B cell (primary cell): ENCODE data around the gene JAK1. TPM values are rescaled to one million over a fixed set of nuclear protein-coding genes. Genes with fewer than 3 reads are reported as not detected.
A peak's percentile ranks its signal among the peaks of the same experiment; 100 is the strongest.

Experiments used
- ATAC-seq: fragments of 200-7000 bp; cut with Tn5 transposase; one replicate; pipeline ENCODE4 v1.10.0; 2021; ENCODE audit warnings: low read depth, mild to moderate bottlenecking, moderate number of reproducible peaks, moderate library complexity
- CTCF ChIA-PET: fragments of 350-600 bp; sonication (Branson Sonifier 250); formaldehyde crosslinking; loops from one replicate; lab custom pipeline; 2021; ENCODE audit warnings: antibody characterized with exemption, inconsistent platforms; lab: Charles Lee
- POLR2A ChIA-PET: fragments of 350-600 bp; sonication (Branson Sonifier 250); formaldehyde crosslinking; loops from one replicate; lab custom pipeline; 2021; ENCODE audit warnings: antibody characterized with exemption; lab: Charles Lee
- DNase-seq: peaks from one replicate; pipeline ENCODE4 v3.0.0; 2013
- H2AFZ ChIP-seq: 2 replicates; pipeline ENCODE4 v1.6.1; 2012; ENCODE audit warnings: mild to moderate bottlenecking, low read depth, low read length; ENCODE audit not compliant: insufficient read depth, poor library complexity, severe bottlenecking
- H3K27ac ChIP-seq, 2 donors: 1 replicate in 1 of 2; 2 replicates in 1 of 2; pipeline ENCODE4 v1.5.1; 2012 to 2013; ENCODE audit warnings: low read length in 2 of 2, mild to moderate bottlenecking in 2 of 2, moderate library complexity in 1 of 2
- H3K27me3 ChIP-seq, 4 experiments: fragments of 200-600 bp in 1 of 4; sonication (generic) in 1 of 4; replicated peaks in 1 of 4; 1 replicate in 2 of 4; 2 replicates in 2 of 4; pipeline versions ENCODE4 v1.6.1 to v1.7.0; 2013 to 2016; ENCODE audit warnings: low read length in 3 of 4, mild to moderate bottlenecking in 2 of 4, mixed read lengths in 1 of 4, moderate library complexity in 1 of 4; ENCODE audit not compliant: insufficient read depth in 4 of 4, control insufficient read depth in 3 of 4; ENCODE audit errors: control extremely low read depth in 1 of 4
- H3K36me3 ChIP-seq, 2 experiments: replicated peaks in 1 of 2; 1 replicate in 1 of 2; 2 replicates in 1 of 2; pipeline versions ENCODE4 v1.6.1 to v1.7.1; 2013; ENCODE audit warnings: low read length in 1 of 2; ENCODE audit not compliant: insufficient read depth in 2 of 2, control insufficient read depth in 1 of 2; ENCODE audit errors: control extremely low read depth in 1 of 2, extremely low read depth in 1 of 2
- H3K4me1 ChIP-seq, 2 donors: fragments of 200-600 bp in 1 of 2; sonication (generic) in 1 of 2; 1 replicate in 1 of 2; 2 replicates in 1 of 2; pipeline versions ENCODE4 v1.5.1 to v1.6.1; 2013 to 2017; ENCODE audit warnings: low read length in 2 of 2; ENCODE audit not compliant: control insufficient read depth in 2 of 2, insufficient read depth in 2 of 2
- H3K4me2 ChIP-seq: replicated peaks from 2 replicates; pipeline ENCODE3; 2012; ENCODE audit warnings: mild to moderate bottlenecking, low read depth, low read length; ENCODE audit not compliant: poor library complexity, severe bottlenecking
- H3K4me3 ChIP-seq, 5 experiments: fragments of 200-600 bp in 1 of 5; sonication (generic) in 1 of 5; 1 replicate in 3 of 5; 2 replicates in 2 of 5; pipeline versions ENCODE4 v1.5.1 to v1.7.0; 2011 to 2016; ENCODE audit warnings: low read length in 4 of 5, mild to moderate bottlenecking in 4 of 5, low read depth in 2 of 5, control low read depth in 1 of 5, moderate library complexity in 1 of 5; ENCODE audit not compliant: insufficient read depth in 1 of 5; ENCODE audit errors: control extremely low read depth in 1 of 5, extremely low read depth in 1 of 5
- H3K79me2 ChIP-seq: fragments of 200-600 bp; sonication (generic); one replicate; pipeline ENCODE4 v1.6.0; 2016; ENCODE audit warnings: low read length; ENCODE audit not compliant: control insufficient read depth, insufficient read depth
- H3K9ac ChIP-seq: fragments of 200-600 bp; sonication (generic); 2 replicates; pipeline ENCODE4 v1.6.1; 2017; ENCODE audit warnings: mild to moderate bottlenecking, low read length, moderate library complexity
- H3K9me3 ChIP-seq, 3 donors: one replicate each; pipeline versions ENCODE4 v1.6.1 to v1.7.1; 2013; ENCODE audit warnings: low read length in 2 of 3; ENCODE audit not compliant: control insufficient read depth in 2 of 3, insufficient read depth in 1 of 3; ENCODE audit errors: control extremely low read depth in 1 of 3
- H4K20me1 ChIP-seq: 2 replicates; pipeline ENCODE4 v1.6.0; 2012; ENCODE audit warnings: mild to moderate bottlenecking, low read length; ENCODE audit not compliant: insufficient read depth, control insufficient read depth, poor library complexity, severe bottlenecking
- H3K27ac Mint-ChIP-seq: one replicate; pipeline ENCODE4 v1.8.0; 2021; ENCODE audit warnings: mixed read lengths
- H3K27me3 Mint-ChIP-seq: one replicate; pipeline ENCODE4 v1.8.0; 2021; ENCODE audit warnings: mixed read lengths
- H3K4me1 Mint-ChIP-seq: one replicate; pipeline ENCODE4 v1.8.0; 2021; ENCODE audit warnings: mixed read lengths
- H3K4me3 Mint-ChIP-seq: one replicate; pipeline ENCODE4 v1.8.0; 2021; ENCODE audit warnings: mixed read lengths
- H3K9me3 Mint-ChIP-seq: one replicate; pipeline ENCODE4 v1.8.0; 2022; ENCODE audit warnings: mixed read lengths; ENCODE audit not compliant: insufficient read depth
- EZH2 ChIP-seq: IDR thresholded peaks from 2 replicates; pipeline ENCODE4 v1.6.1; 2012; ENCODE audit warnings: borderline replicate concordance, low read depth, mild to moderate bottlenecking, moderate library complexity, low read length; ENCODE audit not compliant: insufficient read depth, poor library complexity, severe bottlenecking
- WGBS: methylation state at CpG from one replicate; pipeline ENCODE4 v1.1.5; 2013; ENCODE audit warnings: missing lambda C conversion rate; ENCODE audit not compliant: insufficient coverage; 5-methylcytosine and 5-hydroxymethylcytosine counted together
- intact Hi-C: fragments of 100-400 bp; cut with micrococcal nuclease; formaldehyde crosslinking; loops from one replicate; pipeline ENCODE4 v1.10.0; 2022
- polyA plus RNA-seq: library from polyadenylated mRNA; depleted of rRNA; stranded (reverse); fragments of >200 nt; gene quantifications from 2 replicates; pipeline ENCODE4 v1.2.3, GENCODE V29; 2012
- total RNA-seq, 2 donors: library from RNA; stranded (reverse); fragments of 120-200 nt in 1 of 2; gene quantifications; 1 replicate in 1 of 2; 2 replicates in 1 of 2; pipeline versions ENCODE4 v1.2.3 to v1.2.4, GENCODE V29; 2013 to 2022
- TF ChIP-seq, protein P1 (sequence below): fragments of 200-600 bp; IDR thresholded peaks from one replicate; pipeline ENCODE4 v1.8.0; 2022; ENCODE audit warnings: antibody characterized with exemption, mild to moderate bottlenecking

JAK1 gene
- total and polyA plus RNA-seq, 2 donors (not counting 1 experiment from before 2014, with no cell fraction given), result 99.0 to 244 TPM

DNA sequence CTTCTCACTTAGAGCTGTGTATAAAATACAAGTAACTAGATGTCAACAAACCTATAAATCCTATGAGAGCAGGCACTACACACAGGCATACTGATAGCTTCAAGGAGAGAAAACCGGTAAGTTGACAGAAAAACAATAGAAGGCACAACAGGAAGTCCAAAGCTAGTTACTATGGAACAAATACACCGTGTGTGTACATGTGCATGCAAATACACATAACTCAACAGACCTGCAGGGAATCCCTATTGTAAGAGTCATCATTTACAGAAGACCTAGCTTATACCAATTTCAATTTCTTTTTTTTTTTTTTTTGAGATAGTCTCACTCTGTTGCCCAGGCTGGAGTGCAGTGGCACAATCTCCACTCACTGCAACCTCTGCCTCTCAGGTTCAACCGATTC is 26.3 kb downstream of the JAK1 start:
- H3K4me2 ChIP-seq, result peak overlapping the region; percentile 26
- no peak overlapping the region for H3K27ac ChIP-seq
- H3K27me3 ChIP-seq, result no peaks in the 10 kb centered on the region
- no peaks in the 10 kb centered on the region for H3K36me3 ChIP-seq
- Mint-ChIP-seq H3K4me1 (peaks cover 72% of the 10 kb centered on the region), H3K27me3 (no peaks in the 10 kb centered on the region), H3K4me3 (peak overlapping the region; percentile 57), H3K9me3 (no peaks in the 10 kb centered on the region), H3K27ac (peak overlapping the region; percentile 20)
- H3K79me2 ChIP-seq, result peaks cover 100% of the 10 kb centered on the region
- H3K4me3 ChIP-seq, result no peak overlapping the region
- WGBS, result 50% methylated on average over 1 of the region's 3 CpGs
- intact Hi-C loops, result no loop called here
- ChIA-PET CTCF (no interaction called here), POLR2A (no interaction called here)
- TF ChIP-seq EZH2, result no peak
- TF ChIP-seq, protein P1, sequence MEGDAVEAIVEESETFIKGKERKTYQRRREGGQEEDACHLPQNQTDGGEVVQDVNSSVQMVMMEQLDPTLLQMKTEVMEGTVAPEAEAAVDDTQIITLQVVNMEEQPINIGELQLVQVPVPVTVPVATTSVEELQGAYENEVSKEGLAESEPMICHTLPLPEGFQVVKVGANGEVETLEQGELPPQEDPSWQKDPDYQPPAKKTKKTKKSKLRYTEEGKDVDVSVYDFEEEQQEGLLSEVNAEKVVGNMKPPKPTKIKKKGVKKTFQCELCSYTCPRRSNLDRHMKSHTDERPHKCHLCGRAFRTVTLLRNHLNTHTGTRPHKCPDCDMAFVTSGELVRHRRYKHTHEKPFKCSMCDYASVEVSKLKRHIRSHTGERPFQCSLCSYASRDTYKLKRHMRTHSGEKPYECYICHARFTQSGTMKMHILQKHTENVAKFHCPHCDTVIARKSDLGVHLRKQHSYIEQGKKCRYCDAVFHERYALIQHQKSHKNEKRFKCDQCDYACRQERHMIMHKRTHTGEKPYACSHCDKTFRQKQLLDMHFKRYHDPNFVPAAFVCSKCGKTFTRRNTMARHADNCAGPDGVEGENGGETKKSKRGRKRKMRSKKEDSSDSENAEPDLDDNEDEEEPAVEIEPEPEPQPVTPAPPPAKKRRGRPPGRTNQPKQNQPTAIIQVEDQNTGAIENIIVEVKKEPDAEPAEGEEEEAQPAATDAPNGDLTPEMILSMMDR, result no peak
- no peak overlapping the region for H2AFZ ChIP-seq
- DNase-seq (no peak), ATAC-seq (peak; percentile 24)
- H3K9me3 ChIP-seq, result no peaks in the 10 kb centered on the region
- no peak overlapping the region for H3K9ac ChIP-seq
- peaks cover 99% of the 10 kb centered on the region for H4K20me1 ChIP-seq
- peaks cover 47 to 64% of the 10 kb centered on the region in 2 donors for H3K4me1 ChIP-seq

- ATAC-seq (no peak), DNase-seq (no peak)
- H3K27me3 ChIP-seq, result no peaks in the 10 kb centered on the region
- no peak overlapping the region for H3K9ac ChIP-seq
- H4K20me1 ChIP-seq, result peaks cover 99% of the 10 kb centered on the region
- no peak overlapping the region for H3K4me3 Mint-ChIP-seq
- H3K27me3 Mint-ChIP-seq, result no peaks in the 10 kb centered on the region
- ChIA-PET CTCF (no interaction called here), POLR2A (no interaction called here)
- no peak overlapping the region for H3K4me3 ChIP-seq
- peak overlapping the region; percentile 21 for H3K27ac Mint-ChIP-seq
- no peak overlapping the region for H2AFZ ChIP-seq
- no peaks in the 10 kb centered on the region for H3K9me3 Mint-ChIP-seq
- peaks cover 57 to 75% of the 10 kb centered on the region in 2 donors for H3K4me1 ChIP-seq
- H3K4me2 ChIP-seq, result no peak overlapping the region
- no peak for TF ChIP-seq EZH2
- TF ChIP-seq, protein P1, result no peak
- H3K4me1 Mint-ChIP-seq, result peaks cover 76% of the 10 kb centered on the region
- intact Hi-C loops, result no loop called here
- no peaks in the 10 kb centered on the region for H3K9me3 ChIP-seq
- H3K79me2 ChIP-seq, result peaks cover 100% of the 10 kb centered on the region
- H3K27ac ChIP-seq, result no peak overlapping the region
- H3K36me3 ChIP-seq, result no peaks in the 10 kb centered on the region
- WGBS, result 100% methylated on average over 1 of the region's 2 CpGs
Measured at GRCh38 chr1:64938991-64939390, 27.4 kb downstream of the JAK1 start.
